Measurements from ENCODE around the gene SACM1L.

The SACM1L gene

GRCh38 chr3:45665101-45665572, 24.1 kb upstream of the SACM1L start:
- H3K4me3 ChIP-seq (ENCODE audit: control insufficient read depth, low read depth, low read length) = no peak overlapping the region
- TF ChIP-seq, protein P1, sequence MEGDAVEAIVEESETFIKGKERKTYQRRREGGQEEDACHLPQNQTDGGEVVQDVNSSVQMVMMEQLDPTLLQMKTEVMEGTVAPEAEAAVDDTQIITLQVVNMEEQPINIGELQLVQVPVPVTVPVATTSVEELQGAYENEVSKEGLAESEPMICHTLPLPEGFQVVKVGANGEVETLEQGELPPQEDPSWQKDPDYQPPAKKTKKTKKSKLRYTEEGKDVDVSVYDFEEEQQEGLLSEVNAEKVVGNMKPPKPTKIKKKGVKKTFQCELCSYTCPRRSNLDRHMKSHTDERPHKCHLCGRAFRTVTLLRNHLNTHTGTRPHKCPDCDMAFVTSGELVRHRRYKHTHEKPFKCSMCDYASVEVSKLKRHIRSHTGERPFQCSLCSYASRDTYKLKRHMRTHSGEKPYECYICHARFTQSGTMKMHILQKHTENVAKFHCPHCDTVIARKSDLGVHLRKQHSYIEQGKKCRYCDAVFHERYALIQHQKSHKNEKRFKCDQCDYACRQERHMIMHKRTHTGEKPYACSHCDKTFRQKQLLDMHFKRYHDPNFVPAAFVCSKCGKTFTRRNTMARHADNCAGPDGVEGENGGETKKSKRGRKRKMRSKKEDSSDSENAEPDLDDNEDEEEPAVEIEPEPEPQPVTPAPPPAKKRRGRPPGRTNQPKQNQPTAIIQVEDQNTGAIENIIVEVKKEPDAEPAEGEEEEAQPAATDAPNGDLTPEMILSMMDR (conservative IDR thresholded peaks at IDR 0.05; ENCODE audit: control insufficient read depth, insufficient read depth, low read depth, low read length) = peak; percentile 46
- peak; percentile 47 for DNase-seq (ENCODE audit: low read depth)

DNA sequence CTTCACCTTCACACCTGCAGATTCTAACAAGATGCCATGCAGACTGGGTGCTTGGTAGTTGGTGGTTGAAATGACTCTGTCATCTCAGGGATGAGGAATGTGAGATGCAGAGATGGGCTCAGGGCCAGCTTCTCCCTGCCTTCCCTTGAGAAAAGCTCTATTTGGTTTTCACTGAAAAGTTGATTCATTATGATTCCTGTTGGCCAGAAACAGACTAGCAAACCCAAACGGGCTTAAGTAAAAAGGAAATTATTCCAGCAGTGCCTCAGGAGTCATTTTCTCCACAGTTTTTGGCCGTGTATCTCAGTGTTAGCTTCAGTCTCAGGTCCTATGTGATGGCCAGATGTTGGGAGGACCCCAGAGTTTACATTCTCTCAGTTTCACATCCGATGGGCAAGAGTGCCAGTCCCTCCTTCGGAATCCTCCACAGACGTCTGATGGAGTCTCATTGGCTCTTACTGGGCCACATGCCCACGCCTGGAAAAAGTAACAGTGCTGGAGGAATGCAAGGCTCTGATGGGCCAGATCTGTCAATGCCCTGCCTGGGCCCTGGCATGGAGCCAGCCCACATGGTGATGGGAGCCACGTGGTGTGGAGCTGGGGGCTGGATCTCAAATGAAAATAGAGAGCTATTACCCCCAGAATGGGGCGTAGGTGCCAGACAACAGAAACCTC, 22.3 kb upstream of the SACM1L start:
- TF ChIP-seq, protein P1 (conservative IDR thresholded peaks at IDR 0.05; ENCODE audit: control insufficient read depth, insufficient read depth, low read depth, low read length) = no peak
- no peak overlapping the region for H3K4me3 ChIP-seq (ENCODE audit: control insufficient read depth, low read depth, low read length)
- DNase-seq (ENCODE audit: low read depth) = peak; percentile 75

DNA sequence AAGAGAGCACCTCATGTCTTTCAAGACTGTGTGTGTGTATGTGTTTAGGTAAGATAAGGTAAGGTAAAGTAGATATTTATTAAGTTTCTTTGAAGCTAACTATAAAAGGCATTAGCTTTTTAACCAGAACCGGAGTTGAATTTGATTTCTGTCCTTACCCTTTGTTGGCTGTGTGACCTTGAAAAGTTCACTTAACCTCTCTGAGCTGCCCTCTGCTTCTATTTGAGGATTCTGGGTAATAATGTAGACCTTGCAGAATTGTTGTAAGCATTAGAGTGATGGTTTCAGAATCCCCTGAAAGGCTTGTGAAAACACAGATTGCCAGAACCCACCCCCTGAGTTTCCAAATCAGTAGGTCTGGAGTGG, 21.6 kb upstream of the SACM1L start:
- TF ChIP-seq, protein P1 (conservative IDR thresholded peaks at IDR 0.05; ENCODE audit: control insufficient read depth, insufficient read depth, low read depth, low read length) = no peak
- no peak overlapping the region for H3K4me3 ChIP-seq (ENCODE audit: control insufficient read depth, low read depth, low read length)
- no peak for DNase-seq (ENCODE audit: low read depth)

DNA sequence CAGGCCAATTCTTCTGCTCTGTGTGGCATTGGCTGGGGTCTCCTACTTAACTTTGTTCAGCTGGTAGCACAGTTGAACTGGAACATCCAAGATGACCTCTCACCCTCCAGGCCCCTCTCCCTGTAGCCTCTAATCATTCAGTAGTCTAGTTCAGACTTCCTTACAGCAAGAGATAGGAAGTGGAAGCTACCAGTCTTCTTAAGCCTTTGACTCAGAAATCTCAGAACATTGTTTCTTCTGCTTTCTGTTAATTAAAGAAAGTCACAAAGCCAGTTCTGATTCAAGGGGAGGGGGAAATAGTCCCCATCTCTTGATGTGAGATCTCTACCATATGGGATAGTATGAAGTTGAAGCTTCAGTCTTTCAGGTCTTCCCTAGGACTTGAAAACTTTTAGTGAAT, 18.8 kb upstream of the SACM1L start:
- TF ChIP-seq, protein P1 (conservative IDR thresholded peaks at IDR 0.05; ENCODE audit: control insufficient read depth, insufficient read depth, low read depth, low read length) = no peak
- DNase-seq (ENCODE audit: low read depth) = no peak
- no peak overlapping the region for H3K4me3 ChIP-seq (ENCODE audit: control insufficient read depth, low read depth, low read length)

GRCh38 chr3:45670991-45671390, 18.2 kb upstream of the SACM1L start:
- H3K4me3 ChIP-seq (ENCODE audit: control insufficient read depth, low read depth, low read length) = no peak overlapping the region
- DNase-seq (ENCODE audit: low read depth) = peak; percentile 80
- TF ChIP-seq, protein P1 (conservative IDR thresholded peaks at IDR 0.05; ENCODE audit: control insufficient read depth, insufficient read depth, low read depth, low read length) = no peak

DNA sequence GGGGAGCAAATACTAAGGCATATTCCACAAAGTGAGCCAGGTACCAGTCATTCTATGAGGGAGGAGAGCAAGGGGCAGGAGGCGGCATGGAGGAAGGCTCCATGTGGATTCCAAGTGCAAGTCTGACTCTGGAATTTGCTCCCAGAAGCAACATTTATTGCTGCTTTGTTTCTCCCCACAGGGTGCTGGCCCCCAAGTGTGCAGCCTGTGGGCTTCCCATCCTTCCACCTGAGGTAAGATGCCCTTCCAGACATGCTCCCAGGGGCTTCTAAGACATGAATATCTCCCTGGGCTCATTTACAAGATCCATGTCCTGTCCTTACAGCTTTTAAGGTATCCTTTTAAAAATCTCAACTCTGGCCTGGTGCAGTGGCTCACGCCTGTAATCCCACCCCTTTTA, 15.9 kb upstream of the SACM1L start:
- TF ChIP-seq, protein P1 (conservative IDR thresholded peaks at IDR 0.05; ENCODE audit: control insufficient read depth, insufficient read depth, low read depth, low read length) = no peak
- no peak for DNase-seq (ENCODE audit: low read depth)
- H3K4me3 ChIP-seq (ENCODE audit: control insufficient read depth, low read depth, low read length) = no peak overlapping the region

Measured in fibroblast of mammary gland (primary cell).